ENCODE measurements around the gene TGM6.

- TF ChIP-seq CTCF (conservative IDR thresholded peaks at IDR 0.05 in 1 of 2, IDR thresholded peaks at IDR 0.05 in 1 of 2; ENCODE audit: extremely low read depth in 1 of 2, insufficient read depth in 1 of 2, low read depth in 1 of 2, low read length in 2 of 2) (no peak), EZH2 (IDR thresholded peaks at IDR 0.05; ENCODE audit: borderline replicate concordance, low read length) (no peak)
Measured at GRCh38 chr20:2480381-2480780, 99.7 kb downstream of the TGM6 start.
